GM12878 (cell line): Measurements from ENCODE around the gene DDX46. TPM values are rescaled to one million over a fixed set of nuclear protein-coding genes. Genes with fewer than 3 reads are reported as not detected.

Experiments
- ATAC-seq: fragments of 200-7000 bp; cut with Tn5 transposase; 3 replicates; pipeline ENCODE4 v1.9.1; 2020; ENCODE audit warnings: mild to moderate bottlenecking, moderate library complexity
- BruUV-seq: library from RNA; stranded (reverse); fragments of 400-500 nt; replicated peaks from 2 replicates; lab custom pipeline; 2021; lab: Mats Ljungman, UMichigan
- CTCF ChIA-PET: fragments of 300-600 bp; sonication (Branson Sonifier 250); formaldehyde crosslinking; extraction: SDS; loops from one replicate; lab custom pipeline; 2021; ENCODE audit warnings: inconsistent platforms; lab: Yijun Ruan, JAX
- POLR2A ChIA-PET: fragments of 350-600 bp; formaldehyde crosslinking; extraction: SDS; loops from one replicate; lab custom pipeline; 2021; ENCODE audit warnings: inconsistent platforms; lab: Charles Lee
- RAD21 ChIA-PET: fragments of 300-600 bp; sonication (Branson Sonifier 250); formaldehyde crosslinking; loops from one replicate; lab custom pipeline; 2023; ENCODE audit warnings: antibody characterized with exemption; ENCODE audit not compliant: unreplicated experiment; lab: Charles Lee
- SMC1A ChIA-PET: fragments of 300-600 bp; sonication (Branson Sonifier 250); formaldehyde crosslinking; loops from one replicate; lab custom pipeline; 2023; ENCODE audit not compliant: unreplicated experiment, uncharacterized antibody; lab: Charles Lee
- DNase-seq: peaks from one replicate; pipeline ENCODE4 v3.0.0-alpha.2; 2011; ENCODE audit warnings: low read depth, low spot score
- FAIRE-seq: peaks from 3 replicates; lab custom pipeline; 2011; peaks lifted over from hg19 to GRCh38; lab: Jason Lieb, UNC
- H2AFZ ChIP-seq: 2 replicates; pipeline ENCODE4 v1.6.0; 2011; ENCODE audit warnings: low read depth, low read length, control low read depth; ENCODE audit not compliant: control insufficient read depth
- H3K27ac ChIP-seq: 2 replicates; pipeline ENCODE4 v1.5.1; 2011; ENCODE audit warnings: control low read depth; ENCODE audit not compliant: control insufficient read depth, insufficient read depth
- H3K27me3 ChIP-seq, 2 experiments: replicated peaks in 1 of 2; 2 replicates each; pipeline versions ENCODE4 v1.6.0 to v1.6.1; 2011; ENCODE audit warnings: low read length in 1 of 2; ENCODE audit not compliant: control insufficient read depth in 2 of 2, insufficient read depth in 2 of 2
- H3K36me3 ChIP-seq, 2 experiments: 2 replicates each; pipeline ENCODE4 v1.5.1; 2011; ENCODE audit warnings: low read length in 1 of 2; ENCODE audit not compliant: control insufficient read depth in 2 of 2, insufficient read depth in 2 of 2
- H3K4me1 ChIP-seq: 2 replicates; pipeline ENCODE4 v1.6.1; 2011; ENCODE audit warnings: mild to moderate bottlenecking, low read length, moderate library complexity, mixed read lengths; ENCODE audit not compliant: control insufficient read depth, insufficient read depth
- H3K4me2 ChIP-seq: 2 replicates; pipeline ENCODE4 v1.6.0; 2011; ENCODE audit warnings: control low read depth; ENCODE audit not compliant: control insufficient read depth, insufficient read depth
- H3K4me3 ChIP-seq: fragments of 200-600 bp; sonication (generic); 2 replicates; pipeline ENCODE4 v1.5.1; 2016
- H3K79me2 ChIP-seq: 2 replicates; pipeline ENCODE4 v1.6.0; 2011; ENCODE audit warnings: low read length; ENCODE audit not compliant: control insufficient read depth, insufficient read depth
- H3K9ac ChIP-seq: 2 replicates; pipeline ENCODE4 v1.8.0; 2011; ENCODE audit warnings: low read length, control low read depth, mixed read lengths; ENCODE audit not compliant: control insufficient read depth, insufficient read depth
- H3K9me3 ChIP-seq: replicated peaks from 3 replicates; pipeline ENCODE4 v1.5.1; 2011; ENCODE audit warnings: mild to moderate bottlenecking, low read length; ENCODE audit not compliant: control insufficient read depth, insufficient read depth
- H4K20me1 ChIP-seq: 2 replicates; pipeline ENCODE4 v1.6.0; 2011; ENCODE audit not compliant: control insufficient read depth, insufficient read depth
- BMI1 ChIP-seq: fragments of 450-650 bp; IDR thresholded peaks from 2 replicates; pipeline ENCODE4 v1.6.1; 2016; ENCODE audit warnings: mild to moderate bottlenecking, moderate library complexity, borderline replicate concordance
- CTCF ChIP-seq, 3 experiments: IDR thresholded peaks in 2 of 3; conservative IDR thresholded peaks in 1 of 3; 2 replicates each; pipeline ENCODE4 v1.5.1; 2011; ENCODE audit warnings: low read depth in 3 of 3, low read length in 3 of 3, mild to moderate bottlenecking in 3 of 3, control low read depth in 2 of 3, moderate library complexity in 2 of 3, inconsistent platforms in 1 of 3, mixed read lengths in 1 of 3; ENCODE audit not compliant: control insufficient read depth in 2 of 3, insufficient read depth in 1 of 3; ENCODE audit errors: extremely low read depth in 1 of 3
- DPF2 ChIP-seq: fragments of 450-650 bp; IDR thresholded peaks from 2 replicates; pipeline ENCODE4 v1.6.1; 2017; ENCODE audit warnings: mild to moderate bottlenecking
- MAX ChIP-seq: IDR thresholded peaks from 2 replicates; pipeline ENCODE4 v1.6.1; 2012; ENCODE audit warnings: low read depth, low read length, improper control_type of control experiment
- MLLT1 ChIP-seq: fragments of 450-650 bp; IDR thresholded peaks from 2 replicates; pipeline ENCODE4 v1.6.1; 2016; ENCODE audit warnings: mild to moderate bottlenecking
- PAX8 ChIP-seq: fragments of 450-650 bp; IDR thresholded peaks from 2 replicates; pipeline ENCODE4 v1.6.1; 2017; ENCODE audit warnings: mild to moderate bottlenecking, moderate library complexity
- POLR2AphosphoS5 ChIP-seq: IDR thresholded peaks from 2 replicates; pipeline ENCODE4 v1.6.1; 2011; ENCODE audit warnings: mild to moderate bottlenecking, low read length, inconsistent platforms
- RAD21 ChIP-seq: IDR thresholded peaks from 2 replicates; pipeline ENCODE4 v1.6.1; 2011; ENCODE audit warnings: mild to moderate bottlenecking, low read depth, low read length, moderate library complexity; ENCODE audit not compliant: insufficient read depth
- RB1 ChIP-seq: fragments of 450-650 bp; formaldehyde crosslinking; IDR thresholded peaks from 2 replicates; pipeline ENCODE4 v1.6.1; 2017; ENCODE audit warnings: mild to moderate bottlenecking, borderline replicate concordance
- RBBP5 ChIP-seq: fragments of 200-600 bp; sonication (generic); conservative IDR thresholded peaks from 2 replicates; pipeline ENCODE4 v1.6.1; 2016
- RELB ChIP-seq: fragments of 450-650 bp; IDR thresholded peaks from 2 replicates; pipeline ENCODE4 v1.6.1; 2017; ENCODE audit warnings: low read depth, mild to moderate bottlenecking, moderate library complexity
- SMAD5 ChIP-seq: IDR thresholded peaks from 2 replicates; pipeline ENCODE4 v1.6.1; 2016; ENCODE audit warnings: antibody characterized with exemption, low read depth
- SMC3 ChIP-seq: IDR thresholded peaks from 2 replicates; pipeline ENCODE4 v1.6.1; 2011; ENCODE audit warnings: low read length, improper control_type of control experiment, borderline replicate concordance
- SPI1 ChIP-seq: IDR thresholded peaks from 2 replicates; pipeline ENCODE4 v1.6.1; 2011; ENCODE audit warnings: low read depth, mild to moderate bottlenecking, low read length, moderate library complexity, borderline replicate concordance; ENCODE audit not compliant: insufficient read depth
- ZSCAN29 ChIP-seq: fragments of 450-650 bp; IDR thresholded peaks from 2 replicates; pipeline ENCODE4 v1.6.1; 2017; ENCODE audit warnings: mild to moderate bottlenecking, moderate library complexity
- WGBS: methylation state at CpG from one replicate; pipeline ENCODE4 v1.1.6; 2016; ENCODE audit warnings: low lambda C conversion rate; ENCODE audit not compliant: insufficient replicate concordance, insufficient coverage; ENCODE audit errors: missing lambda C conversion rate; 5-methylcytosine and 5-hydroxymethylcytosine counted together
- in situ Hi-C: fragments of 300-500 bp; cut with MboI; formaldehyde crosslinking; loops from 9 replicates; pipeline ENCODE4 v1.14.3; 2018; ENCODE audit warnings: mixed read lengths
- intact Hi-C: fragments of 100-400 bp; cut with micrococcal nuclease; formaldehyde crosslinking; loops from one replicate; pipeline ENCODE4 v1.14.2; 2022; ENCODE audit not compliant: unreplicated experiment
- polyA plus RNA-seq, 11 experiments: library from polyadenylated mRNA; depleted of rRNA in 4 of 11; unstranded in 6 of 11; stranded (reverse) in 5 of 11; fragments of >200 nt; fragmentation: Nextera tagmentation in 4 of 11; fragmentation: Illumina TruSeq in 1 of 11; extraction: Ambion mirVana in 4 of 11; extraction: Trizol in 1 of 11; gene quantifications; 1 replicate in 1 of 11; 2 replicates in 10 of 11; pipeline versions ENCODE4 v1.2.1 to v1.2.3, GENCODE V29; 2011 to 2016; ENCODE audit warnings: inconsistent platforms in 2 of 11, missing spikeins in 2 of 11, low read depth in 1 of 11
- total RNA-seq, 4 experiments: library from RNA; depleted of rRNA in 3 of 4; stranded (reverse); fragments of >200 nt in 3 of 4; fragmentation: Illumina TruSeq in 1 of 4; extraction: Trizol in 1 of 4; gene quantifications; 2 replicates each; pipeline versions ENCODE4 v1.2.1 to v1.2.3, GENCODE V29; 2013 to 2021

DDX46 gene
- total and polyA plus RNA-seq, 10 of the 15 experiments (the other 5 are each of a cell fraction or from before 2014, with no cell fraction given): 23.0 to 77.1 (median 42.2) TPM

- RAD21 ChIA-PET: interaction anchor here (1.2 kb wide), 1 partner anchor 121 kb away, joined by 9 read pairs; the partner anchor contains the start of gene PCBD2
- Histone ChIP-seq H3K9ac (no peak overlapping the region), H3K9me3 (no peaks in the 10 kb centered on the region), H3K36me3 (peaks cover 0 to 18% of the 10 kb centered on the region in 2 experiments), H3K79me2 (no peaks in the 10 kb centered on the region), H3K27ac (no peak overlapping the region), H4K20me1 (no peaks in the 10 kb centered on the region; the same call in 1 of the 2 replicates), H3K4me1 (no peaks in the 10 kb centered on the region), H3K27me3 (no peaks in the 10 kb centered on the region), H3K4me2 (no peak overlapping the region), H2AFZ (no peak overlapping the region), H3K4me3 (no peak overlapping the region)
- CTCF ChIA-PET: no interaction called here
- ATAC-seq (no peak), DNase-seq (no peak), FAIRE-seq (no peak)
- 73% methylated on average over 4 of the region's 4 CpGs for WGBS
- SMC1A ChIA-PET: interaction anchor here (0.8 kb wide), 1 partner anchor 15 kb away, joined by 3 read pairs; no protein-coding TSS in a partner anchor
- intact Hi-C loops: no loop called here
- POLR2A ChIA-PET: interaction anchor here (0.5 to 1.0 kb wide), 2 partner anchors 79 to 121 kb away, joined by 3 read pairs; partner anchors contain the start of gene PCBD2
- in situ Hi-C loops: no loop called here
- BruUV-seq: TSS peak; percentile 43
- TF ChIP-seq CTCF (IDR thresholded peaks at IDR 0.05 in 2 of 3, conservative IDR thresholded peaks at IDR 0.05 in 1 of 3; ENCODE audit: control insufficient read depth in 2 of 3, extremely low read depth in 1 of 3, insufficient read depth in 1 of 3, low read depth in 3 of 3, low read length in 3 of 3): peak; percentile 24 to 27 (median 24); a peak in 3 of 6 replicates
- TF ChIP-seq RELB: no peak
- TF ChIP-seq MAX: no peak
- no peak for TF ChIP-seq SMAD5
- TF ChIP-seq RBBP5: no peak
- TF ChIP-seq RB1: no peak
- no peak for TF ChIP-seq PAX8
- TF ChIP-seq ZSCAN29: no peak
- no peak for TF ChIP-seq BMI1
- TF ChIP-seq DPF2: no peak
- peak; percentile 22; the same call in 1 of the 2 replicates for TF ChIP-seq SMC3
- no peak for TF ChIP-seq POLR2AphosphoS5
- TF ChIP-seq RAD21: peak; percentile 29; the same call in 1 of the 2 replicates
- TF ChIP-seq MLLT1: no peak
- peak; percentile 44; the same call in 1 of the 2 replicates for TF ChIP-seq SPI1
These were observed 25.8 kb downstream of the DDX46 start for GRCh38 chr5:134784241-134784920.
